MM.1S (cell line): ENCODE measurements around the gene PHACTR1.

ENCODE experiments used
- EZH2 ChIP-seq: fragments of 300-600 bp; sonication (generic); optimal IDR thresholded peaks from 2 replicates; pipeline ENCODE3; 2017; ENCODE audit warnings: low read depth, mild to moderate bottlenecking, antibody characterized with exemption, low read length, mixed read lengths
- EZH2phosphoT487 ChIP-seq: fragments of 300-600 bp; sonication (generic); IDR thresholded peaks from 2 replicates; pipeline ENCODE4 v1.6.1; 2018; ENCODE audit warnings: antibody characterized with exemption, low read length
- TF ChIP-seq, protein P1 (sequence below): fragments of 300-600 bp; sonication (generic); IDR thresholded peaks from 2 replicates; pipeline ENCODE4 v1.5.1; 2016; ENCODE audit warnings: antibody characterized with exemption, low read length, mixed read lengths

DNA sequence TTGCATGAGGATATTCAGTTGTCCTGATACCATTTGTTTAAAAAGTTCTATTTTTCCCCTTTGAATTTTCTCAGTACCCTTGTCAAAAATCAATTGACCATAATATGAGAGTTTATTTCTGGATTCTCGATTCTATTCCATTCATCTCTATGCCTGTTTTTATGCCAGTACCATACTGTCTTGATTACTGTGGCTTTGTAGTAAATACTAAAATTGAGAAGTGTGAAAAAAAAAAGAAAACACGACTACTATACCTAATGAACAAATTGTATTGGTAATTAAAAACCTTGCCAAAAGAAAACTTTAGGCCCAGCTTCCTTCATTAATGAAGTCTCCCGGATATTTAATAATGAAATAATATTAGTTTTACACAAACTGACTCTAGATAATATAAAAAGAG lies 426.0 kb downstream of the PHACTR1 start:
- TF ChIP-seq, protein P1, sequence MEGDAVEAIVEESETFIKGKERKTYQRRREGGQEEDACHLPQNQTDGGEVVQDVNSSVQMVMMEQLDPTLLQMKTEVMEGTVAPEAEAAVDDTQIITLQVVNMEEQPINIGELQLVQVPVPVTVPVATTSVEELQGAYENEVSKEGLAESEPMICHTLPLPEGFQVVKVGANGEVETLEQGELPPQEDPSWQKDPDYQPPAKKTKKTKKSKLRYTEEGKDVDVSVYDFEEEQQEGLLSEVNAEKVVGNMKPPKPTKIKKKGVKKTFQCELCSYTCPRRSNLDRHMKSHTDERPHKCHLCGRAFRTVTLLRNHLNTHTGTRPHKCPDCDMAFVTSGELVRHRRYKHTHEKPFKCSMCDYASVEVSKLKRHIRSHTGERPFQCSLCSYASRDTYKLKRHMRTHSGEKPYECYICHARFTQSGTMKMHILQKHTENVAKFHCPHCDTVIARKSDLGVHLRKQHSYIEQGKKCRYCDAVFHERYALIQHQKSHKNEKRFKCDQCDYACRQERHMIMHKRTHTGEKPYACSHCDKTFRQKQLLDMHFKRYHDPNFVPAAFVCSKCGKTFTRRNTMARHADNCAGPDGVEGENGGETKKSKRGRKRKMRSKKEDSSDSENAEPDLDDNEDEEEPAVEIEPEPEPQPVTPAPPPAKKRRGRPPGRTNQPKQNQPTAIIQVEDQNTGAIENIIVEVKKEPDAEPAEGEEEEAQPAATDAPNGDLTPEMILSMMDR, result no peak
- TF ChIP-seq EZH2 (no peak), EZH2phosphoT487 (no peak)
